IPS-18c (cell line): Measurements from ENCODE around the gene CNGA3.
A peak's percentile ranks its signal among the peaks of the same experiment; 100 is the strongest.
"Not testable (repeated sequence)": the region's sequence is repeated elsewhere in the genome, so short reads cannot be mapped to it uniquely, and the experiment has no call there.

Experiments used
- H3K4me3 ChIP-seq: 2 replicates; pipeline ENCODE4 v1.7.0; 2013; ENCODE audit warnings: low read depth, mild to moderate bottlenecking, low read length, moderate library complexity; ENCODE audit not compliant: insufficient read depth
- H3K9me3 ChIP-seq: one replicate; pipeline ENCODE4 v1.6.1; 2013; ENCODE audit warnings: mild to moderate bottlenecking, low read length, moderate library complexity; ENCODE audit not compliant: control insufficient read depth, insufficient read depth

The CNGA3 gene

GRCh38 chr2:98346311-98347236 lies at the start of gene CNGA3:
Gene CNGA3, plus strand, starts transcription at chr2:98346456. Its CDS starts 23,520 bp downstream, at chr2:98369976.
- H3K4me3 ChIP-seq = peak within 1 kb of the TSS; percentile 58
- no peaks in the 10 kb centered on the region for H3K9me3 ChIP-seq

- Histone ChIP-seq H3K4me3 (no peak overlapping the region), H3K9me3 (no peaks in the 10 kb centered on the region)
Measured at GRCh38 chr2:98297817-98298682, 48.2 kb upstream of the CNGA3 start.

- H3K4me3 ChIP-seq = no peak overlapping the region
- H3K9me3 ChIP-seq = no peaks in the 10 kb centered on the region
Measured at GRCh38 chr2:98298683-98299164, 47.5 kb upstream of the CNGA3 start.

GRCh38 chr2:98299211-98299905 lies 46.9 kb upstream of the CNGA3 start:
- Histone ChIP-seq H3K9me3 (no peaks in the 10 kb centered on the region), H3K4me3 (no peak overlapping the region)

- no peak overlapping the region for H3K4me3 ChIP-seq
- no peaks in the 10 kb centered on the region for H3K9me3 ChIP-seq
Measured at GRCh38 chr2:98300141-98300874, 45.9 kb upstream of the CNGA3 start.

GRCh38 chr2:98301469-98301868 lies 44.8 kb upstream of the CNGA3 start:
- H3K9me3 ChIP-seq = no peaks in the 10 kb centered on the region

GRCh38 chr2:98307131-98307696 lies 39.0 kb upstream of the CNGA3 start:
- not testable (repeated sequence) for H3K4me3 ChIP-seq, H3K9me3 ChIP-seq

More at GRCh38 chr2:98301469-98301868, 44.8 kb upstream of the CNGA3 start:
- H3K4me3 ChIP-seq = no peak overlapping the region

- Histone ChIP-seq H3K4me3 (no peak overlapping the region), H3K9me3 (no peaks in the 10 kb centered on the region)
Measured at GRCh38 chr2:98308068-98308467, 38.2 kb upstream of the CNGA3 start.

GRCh38 chr2:98308532-98308931 lies 37.7 kb upstream of the CNGA3 start:
- Histone ChIP-seq H3K4me3 (no peak overlapping the region), H3K9me3 (no peaks in the 10 kb centered on the region)

GRCh38 chr2:98309580-98309979 lies 36.7 kb upstream of the CNGA3 start:
- Histone ChIP-seq H3K9me3 (no peaks in the 10 kb centered on the region), H3K4me3 (no peak overlapping the region)

- Histone ChIP-seq H3K4me3 (no peak overlapping the region), H3K9me3 (no peaks in the 10 kb centered on the region)
Measured at GRCh38 chr2:98310010-98310409, 36.2 kb upstream of the CNGA3 start.

- no peaks in the 10 kb centered on the region for H3K9me3 ChIP-seq
- no peak overlapping the region for H3K4me3 ChIP-seq
Measured at GRCh38 chr2:98311090-98311489, 35.2 kb upstream of the CNGA3 start.

- Histone ChIP-seq H3K9me3 (no peaks in the 10 kb centered on the region), H3K4me3 (no peak overlapping the region)
Measured at GRCh38 chr2:98311771-98312545, 34.3 kb upstream of the CNGA3 start.

- Histone ChIP-seq H3K9me3 (no peaks in the 10 kb centered on the region), H3K4me3 (no peak overlapping the region)
Measured at GRCh38 chr2:98313492-98314250, 32.6 kb upstream of the CNGA3 start.

- no peak overlapping the region for H3K4me3 ChIP-seq
- H3K9me3 ChIP-seq = no peaks in the 10 kb centered on the region
Measured at GRCh38 chr2:98314251-98314650, 32.0 kb upstream of the CNGA3 start.
